H9 (cell line): ENCODE measurements around the gene LRRC61. TPM values are rescaled to one million over a fixed set of nuclear protein-coding genes. Genes with fewer than 3 reads are reported as not detected.

Source experiments
- DNase-seq: peaks from one replicate; pipeline ENCODE4 v3.0.0-alpha.2; 2017
- H2AFZ ChIP-seq: one replicate; pipeline ENCODE4 v1.6.1; 2013; ENCODE audit warnings: mild to moderate bottlenecking, low read length, control low read depth, moderate library complexity
- H2AK5ac ChIP-seq: 2 replicates; pipeline ENCODE4 v1.6.1; 2013; ENCODE audit warnings: low read length, control low read depth, mixed read lengths; ENCODE audit not compliant: insufficient read length
- H2BK120ac ChIP-seq: one replicate; pipeline ENCODE4 v1.6.1; 2013; ENCODE audit warnings: low read depth, mild to moderate bottlenecking, low read length, control low read depth, inconsistent platforms; ENCODE audit not compliant: poor library complexity, severe bottlenecking
- H2BK12ac ChIP-seq: 2 replicates; pipeline ENCODE4 v1.6.1; 2013; ENCODE audit warnings: low read length, control low read depth, mixed read lengths, low read depth; ENCODE audit not compliant: insufficient read length
- H2BK15ac ChIP-seq: 2 replicates; pipeline ENCODE4 v1.6.1; 2013; ENCODE audit warnings: low read depth, low read length, control low read depth
- H2BK20ac ChIP-seq: one replicate; pipeline ENCODE4 v1.6.1; 2013; ENCODE audit warnings: low read depth, mild to moderate bottlenecking, low read length, control low read depth, inconsistent platforms; ENCODE audit not compliant: poor library complexity, severe bottlenecking
- H2BK5ac ChIP-seq: 2 replicates; pipeline ENCODE4 v1.6.1; 2013; ENCODE audit warnings: low read length, control low read depth, mixed read lengths; ENCODE audit not compliant: insufficient read length
- H3K14ac ChIP-seq: 2 replicates; pipeline ENCODE4 v1.6.1; 2013; ENCODE audit warnings: low read length, control low read depth; ENCODE audit not compliant: insufficient read depth
- H3K18ac ChIP-seq: 2 replicates; pipeline ENCODE4 v1.6.1; 2013; ENCODE audit warnings: low read depth, mild to moderate bottlenecking, mixed read lengths, low read length, control low read depth; ENCODE audit not compliant: insufficient read length
- H3K23ac ChIP-seq: 2 replicates; pipeline ENCODE4 v1.6.1; 2013; ENCODE audit warnings: low read length, control low read depth, mixed read lengths, low read depth; ENCODE audit not compliant: insufficient read length
- H3K23me2 ChIP-seq: 2 replicates; pipeline ENCODE4 v1.6.1; 2013; ENCODE audit warnings: low read depth, mild to moderate bottlenecking, mixed read lengths, low read length, control low read depth; ENCODE audit not compliant: insufficient read length, poor library complexity, severe bottlenecking
- H3K27ac ChIP-seq: 2 replicates; pipeline ENCODE4 v1.5.1; 2013; ENCODE audit warnings: low read length, control low read depth, mixed read lengths, low read depth; ENCODE audit not compliant: insufficient read length
- H3K27me3 ChIP-seq: 2 replicates; pipeline ENCODE4 v1.6.1; 2013; ENCODE audit warnings: low read length, control low read depth, inconsistent platforms; ENCODE audit not compliant: insufficient read depth
- H3K4ac ChIP-seq: 2 replicates; pipeline ENCODE4 v1.6.1; 2013; ENCODE audit warnings: low read depth, mild to moderate bottlenecking, control low read depth, inconsistent platforms, low read length, moderate library complexity
- H3K4me1 ChIP-seq: 2 replicates; pipeline ENCODE4 v1.6.1; 2013; ENCODE audit warnings: low read length, control low read depth, inconsistent platforms; ENCODE audit not compliant: insufficient read depth
- H3K4me2 ChIP-seq: 2 replicates; pipeline ENCODE4 v1.6.1; 2013; ENCODE audit warnings: low read length, control low read depth, mixed read lengths; ENCODE audit not compliant: insufficient read length, insufficient read depth
- H3K56ac ChIP-seq: 2 replicates; pipeline ENCODE4 v1.6.1; 2013; ENCODE audit warnings: low read depth, mild to moderate bottlenecking, mixed read lengths, low read length, control low read depth; ENCODE audit not compliant: insufficient read length
- H3K79me1 ChIP-seq: 2 replicates; pipeline ENCODE4 v1.6.1; 2013; ENCODE audit warnings: low read depth, mild to moderate bottlenecking, moderate library complexity, low read length, control low read depth, inconsistent platforms; ENCODE audit not compliant: insufficient read depth, poor library complexity, severe bottlenecking
- H3K79me2 ChIP-seq: 2 replicates; pipeline ENCODE4 v1.6.1; 2013; ENCODE audit warnings: low read length, control low read depth, inconsistent platforms; ENCODE audit not compliant: insufficient read depth
- H3K9ac ChIP-seq: 2 replicates; pipeline ENCODE4 v1.6.1; 2013; ENCODE audit warnings: low read length, control low read depth, mixed read lengths; ENCODE audit not compliant: insufficient read length; ENCODE audit errors: extremely low read depth
- H3K9me3 ChIP-seq: one replicate; pipeline ENCODE4 v1.6.1; 2013; ENCODE audit warnings: low read depth, low read length, inconsistent platforms; ENCODE audit not compliant: control insufficient read depth
- H3T11ph ChIP-seq: one replicate; pipeline ENCODE4 v1.6.1; 2013; ENCODE audit warnings: mild to moderate bottlenecking, low read length, control low read depth, inconsistent platforms
- H4K20me1 ChIP-seq: one replicate; pipeline ENCODE4 v1.6.1; 2013; ENCODE audit not compliant: control insufficient read depth, insufficient read length, insufficient read depth
- H4K5ac ChIP-seq: 2 replicates; pipeline ENCODE4 v1.6.1; 2013; ENCODE audit warnings: low read depth, mild to moderate bottlenecking, mixed read lengths, low read length, control low read depth; ENCODE audit not compliant: insufficient read length
- H4K8ac ChIP-seq: replicated peaks from 2 replicates; pipeline ENCODE4 v1.6.1; 2013; ENCODE audit warnings: low read length, control low read depth, mixed read lengths, low read depth; ENCODE audit not compliant: insufficient read length
- H4K91ac ChIP-seq: 2 replicates; pipeline ENCODE4 v1.6.1; 2013; ENCODE audit warnings: low read depth, mild to moderate bottlenecking, moderate library complexity, mixed read lengths, low read length, control low read depth; ENCODE audit not compliant: insufficient read length
- H3K27ac Mint-ChIP-seq, 3 experiments: 2 replicates in 2 of 3; 3 replicates in 1 of 3; pipeline ENCODE4 v1.8.0; 2020 to 2021; ENCODE audit warnings: mixed read lengths in 3 of 3, mild to moderate bottlenecking in 1 of 3, moderate library complexity in 1 of 3
- H3K27me3 Mint-ChIP-seq: 2 replicates; pipeline ENCODE4 v1.8.0; 2021; ENCODE audit warnings: low read depth, mild to moderate bottlenecking, moderate library complexity, mixed read lengths
- H3K36me3 Mint-ChIP-seq, 3 experiments: 2 replicates in 2 of 3; 3 replicates in 1 of 3; pipeline ENCODE4 v1.8.0; 2020 to 2021; ENCODE audit warnings: low read depth in 3 of 3, mixed read lengths in 3 of 3; ENCODE audit not compliant: insufficient read depth in 1 of 3
- H3K4me1 Mint-ChIP-seq, 2 experiments: 2 replicates each; pipeline ENCODE4 v1.8.0; 2020; ENCODE audit warnings: mixed read lengths in 2 of 2
- H3K4me3 Mint-ChIP-seq, 2 experiments: 2 replicates in 1 of 2; 3 replicates in 1 of 2; pipeline ENCODE4 v1.8.0; 2020 to 2021; ENCODE audit warnings: mild to moderate bottlenecking in 2 of 2, mixed read lengths in 2 of 2, moderate library complexity in 1 of 2
- H3K9me3 Mint-ChIP-seq, 2 experiments: 2 replicates in 1 of 2; 3 replicates in 1 of 2; pipeline ENCODE4 v1.8.0; 2020; ENCODE audit warnings: mild to moderate bottlenecking in 2 of 2, mixed read lengths in 2 of 2, moderate library complexity in 1 of 2
- CTCF ChIP-seq: fragments of 200-600 bp; sonication (generic); conservative IDR thresholded peaks from 3 replicates; pipeline ENCODE4 v1.8.0; 2021; ENCODE audit warnings: antibody characterized with exemption, mild to moderate bottlenecking
- WGBS: extraction: QIAGEN DNeasy Blood & Tissue Kit; methylation state at CpG from one replicate; pipeline ENCODE4 v1.1.7; 2013; ENCODE audit warnings: missing lambda C conversion rate, low lambda C conversion rate, mixed read lengths; ENCODE audit not compliant: insufficient read length; ENCODE audit errors: extremely low coverage; 5-methylcytosine and 5-hydroxymethylcytosine counted together
- total RNA-seq: library from RNA; stranded (reverse); gene quantifications from 2 replicates; pipeline ENCODE4 v1.2.1, GENCODE V29; 2021

LRRC61 gene
- total RNA-seq, 1 experiment from 2014 or later = 24.4 TPM

- H2BK20ac ChIP-seq = no peak overlapping the region
- Mint-ChIP-seq H3K36me3 (peaks cover 3 to 13% (median 11%) of the 10 kb centered on the region in 3 experiments; a peak in 5 of 7 replicates), H3K9me3 (no peaks in the 10 kb centered on the region), H3K4me1 (peaks cover 77 to 85% of the 10 kb centered on the region in 2 experiments), H3K4me3 (peak overlapping the region; percentile 87 to 95), H3K27ac (peak overlapping the region; percentile 73 to 89 (median 82); a peak in 4 of 7 replicates), H3K27me3 (no peaks in the 10 kb centered on the region)
- H4K8ac ChIP-seq = no peak overlapping the region
- H2AK5ac ChIP-seq = no peak overlapping the region
- H4K5ac ChIP-seq = no peak overlapping the region
- no peaks in the 10 kb centered on the region for H4K20me1 ChIP-seq
- H2BK5ac ChIP-seq = no peak overlapping the region
- TF ChIP-seq CTCF = no peak
- H3K56ac ChIP-seq = no peak overlapping the region
- H3K14ac ChIP-seq = no peak overlapping the region
- H3K27ac ChIP-seq = no peak overlapping the region
- H2AFZ ChIP-seq = no peak overlapping the region
- no peak overlapping the region for H3K18ac ChIP-seq
- H3K4ac ChIP-seq = no peak overlapping the region
- peaks cover 11% of the 10 kb centered on the region for H3K23me2 ChIP-seq
- H3K9ac ChIP-seq = no peak overlapping the region
- H3T11ph ChIP-seq = no peak overlapping the region
- no peak overlapping the region for H2BK12ac ChIP-seq
- no peak overlapping the region for H2BK120ac ChIP-seq
- H3K27me3 ChIP-seq = no peaks in the 10 kb centered on the region
- no peak overlapping the region for H4K91ac ChIP-seq
- H3K4me1 ChIP-seq = peaks cover 22% of the 10 kb centered on the region
- H2BK15ac ChIP-seq = no peak overlapping the region
- H3K4me2 ChIP-seq = peak overlapping the region; percentile 83
- peaks cover 9% of the 10 kb centered on the region; the same call in 1 of the 2 replicates for H3K79me2 ChIP-seq
- H3K23ac ChIP-seq = no peak overlapping the region
- no peaks in the 10 kb centered on the region for H3K9me3 ChIP-seq
- no CpG with 5 or more reads among the region's 9 CpGs for WGBS
- no peak for DNase-seq
- no peaks in the 10 kb centered on the region for H3K79me1 ChIP-seq
Measured at GRCh38 chr7:150381096-150381495, 57.9 kb downstream of the LRRC61 start.
